Mesothelial cell of epicardium (in vitro differentiated cells): ENCODE results near the gene THRSP. TPM values are rescaled to one million over a fixed set of nuclear protein-coding genes. Genes with fewer than 3 reads are reported as not detected.
A peak's percentile ranks its signal among the peaks of the same experiment; 100 is the strongest.

Experiments used
- DNase-seq, 2 experiments: peaks; one replicate each; pipeline ENCODE4 v3.0.0; 2021; ENCODE audit warnings: low spot score in 2 of 2; ENCODE audit not compliant: unreplicated experiment in 2 of 2
- H3K27ac Mint-ChIP-seq: 2 replicates; pipeline ENCODE4 v1.8.0; 2021; ENCODE audit warnings: mixed read lengths
- H3K27me3 Mint-ChIP-seq: 2 replicates; pipeline ENCODE4 v1.8.0; 2021; ENCODE audit warnings: low read depth, mixed read lengths
- H3K36me3 Mint-ChIP-seq: 2 replicates; pipeline ENCODE4 v1.8.0; 2021; ENCODE audit warnings: mixed read lengths
- H3K4me1 Mint-ChIP-seq: 2 replicates; pipeline ENCODE4 v1.8.0; 2021; ENCODE audit warnings: mixed read lengths
- H3K4me3 Mint-ChIP-seq: 2 replicates; pipeline ENCODE4 v1.8.0; 2021; ENCODE audit warnings: mild to moderate bottlenecking, moderate library complexity, mixed read lengths
- H3K9me3 Mint-ChIP-seq: 2 replicates; pipeline ENCODE4 v1.8.0; 2021; ENCODE audit warnings: mixed read lengths
- total RNA-seq: library from RNA; stranded (reverse); gene quantifications from 3 replicates; pipeline ENCODE4 v1.2.1, GENCODE V29; 2021
- TF ChIP-seq, protein P1 (sequence below): fragments of 200-600 bp; sonication (generic); IDR thresholded peaks from one replicate; pipeline ENCODE4 v1.5.0; 2021; ENCODE audit warnings: antibody characterized with exemption; ENCODE audit not compliant: unreplicated experiment

THRSP gene
- total RNA-seq, 1 donor from 2014 or later: 0.31 TPM

DNA sequence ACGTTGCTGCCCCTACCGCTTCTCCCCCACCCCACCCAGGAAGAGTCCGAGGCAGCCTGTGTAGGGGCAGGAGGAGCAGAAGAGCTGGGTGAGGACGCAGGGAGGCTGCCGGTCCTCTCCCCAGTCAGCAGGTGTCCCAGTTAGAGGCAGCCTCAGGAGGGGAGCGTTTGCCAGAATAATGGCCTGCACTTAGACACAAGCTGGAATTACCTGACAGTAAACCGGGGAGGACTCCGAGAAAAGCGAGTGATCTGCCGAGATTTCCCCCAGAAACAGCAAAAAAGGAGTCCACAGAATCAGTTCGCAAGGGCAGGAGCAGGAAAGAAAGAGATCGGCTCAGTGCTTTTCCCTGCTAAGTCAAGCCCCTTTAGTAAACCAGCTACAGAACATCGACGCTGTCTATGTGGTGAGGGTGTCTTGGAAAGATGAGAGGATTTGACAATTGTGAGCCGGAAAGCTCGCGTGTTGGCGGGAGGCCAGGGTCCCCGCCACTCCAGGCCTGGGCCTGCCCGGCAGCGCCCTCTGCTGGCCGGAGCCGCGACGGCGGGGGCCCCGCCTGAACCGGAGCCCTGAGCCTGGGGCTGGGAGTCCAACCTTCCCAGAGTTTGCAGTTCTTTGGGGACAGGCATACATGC is 17.7 kb upstream of the THRSP start:
- Mint-ChIP-seq H3K4me1 (peaks cover 19% of the 10 kb centered on the region), H3K27me3 (no peaks in the 10 kb centered on the region), H3K27ac (peak overlapping the region; percentile 65), H3K4me3 (peak overlapping the region; percentile 52), H3K9me3 (peaks cover 3% of the 10 kb centered on the region), H3K36me3 (no peaks in the 10 kb centered on the region)
- TF ChIP-seq, protein P1, sequence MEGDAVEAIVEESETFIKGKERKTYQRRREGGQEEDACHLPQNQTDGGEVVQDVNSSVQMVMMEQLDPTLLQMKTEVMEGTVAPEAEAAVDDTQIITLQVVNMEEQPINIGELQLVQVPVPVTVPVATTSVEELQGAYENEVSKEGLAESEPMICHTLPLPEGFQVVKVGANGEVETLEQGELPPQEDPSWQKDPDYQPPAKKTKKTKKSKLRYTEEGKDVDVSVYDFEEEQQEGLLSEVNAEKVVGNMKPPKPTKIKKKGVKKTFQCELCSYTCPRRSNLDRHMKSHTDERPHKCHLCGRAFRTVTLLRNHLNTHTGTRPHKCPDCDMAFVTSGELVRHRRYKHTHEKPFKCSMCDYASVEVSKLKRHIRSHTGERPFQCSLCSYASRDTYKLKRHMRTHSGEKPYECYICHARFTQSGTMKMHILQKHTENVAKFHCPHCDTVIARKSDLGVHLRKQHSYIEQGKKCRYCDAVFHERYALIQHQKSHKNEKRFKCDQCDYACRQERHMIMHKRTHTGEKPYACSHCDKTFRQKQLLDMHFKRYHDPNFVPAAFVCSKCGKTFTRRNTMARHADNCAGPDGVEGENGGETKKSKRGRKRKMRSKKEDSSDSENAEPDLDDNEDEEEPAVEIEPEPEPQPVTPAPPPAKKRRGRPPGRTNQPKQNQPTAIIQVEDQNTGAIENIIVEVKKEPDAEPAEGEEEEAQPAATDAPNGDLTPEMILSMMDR: peak; percentile 99
- peak; percentile 86 to 97 for DNase-seq

DNA sequence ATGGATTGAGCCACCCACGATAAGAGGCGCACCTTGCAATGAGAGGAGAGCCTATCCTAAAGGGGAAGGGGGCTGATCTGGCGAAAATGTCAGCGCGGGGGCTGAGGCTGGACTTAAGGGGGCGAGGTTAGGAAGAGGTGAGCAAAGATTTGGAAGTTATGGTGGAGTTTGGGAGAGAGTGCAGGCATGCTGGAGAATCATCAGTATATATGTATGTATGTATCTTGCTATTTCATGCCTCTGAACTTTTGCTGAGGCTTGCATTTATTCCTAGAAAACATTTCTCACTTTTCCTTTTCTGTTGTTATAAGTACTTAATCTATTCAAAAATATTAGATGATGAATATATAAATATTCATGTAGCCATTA is 17.2 kb upstream of the THRSP start:
- TF ChIP-seq, protein P1: peak; percentile 71
- no peaks in the 10 kb centered on the region for H3K36me3 Mint-ChIP-seq
- no peak overlapping the region for H3K27ac Mint-ChIP-seq
- peaks cover 3% of the 10 kb centered on the region for H3K9me3 Mint-ChIP-seq
- DNase-seq: no peak
- no peaks in the 10 kb centered on the region for H3K27me3 Mint-ChIP-seq
- peaks cover 23% of the 10 kb centered on the region for H3K4me1 Mint-ChIP-seq
- peak overlapping the region; percentile 52 for H3K4me3 Mint-ChIP-seq

DNA sequence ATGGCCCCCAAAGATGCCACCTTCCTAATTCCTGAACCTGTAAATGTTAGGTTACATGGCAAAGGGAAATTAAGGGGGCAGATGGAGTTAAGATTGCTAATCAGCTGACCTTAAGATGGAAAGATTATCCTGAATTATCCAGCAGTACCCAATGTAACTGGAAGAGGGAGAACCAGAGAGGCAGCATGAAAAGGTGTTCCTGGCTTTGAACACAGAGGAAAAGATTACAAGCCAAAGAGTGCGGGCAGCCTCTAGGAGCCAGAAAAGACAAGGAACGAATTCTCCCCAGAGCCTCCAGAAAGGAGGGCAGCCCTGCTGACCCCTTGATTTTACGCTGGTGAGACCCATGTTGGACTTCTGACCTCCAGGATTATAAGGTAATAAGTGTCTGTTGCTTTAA is 15.1 kb upstream of the THRSP start:
- TF ChIP-seq, protein P1: no peak
- H3K27me3 Mint-ChIP-seq: no peaks in the 10 kb centered on the region
- no peak overlapping the region for H3K27ac Mint-ChIP-seq
- H3K36me3 Mint-ChIP-seq: no peaks in the 10 kb centered on the region
- peaks cover 21% of the 10 kb centered on the region for H3K4me1 Mint-ChIP-seq
- DNase-seq: no peak
- peaks cover 3% of the 10 kb centered on the region for H3K9me3 Mint-ChIP-seq
- H3K4me3 Mint-ChIP-seq: no peak overlapping the region

DNA sequence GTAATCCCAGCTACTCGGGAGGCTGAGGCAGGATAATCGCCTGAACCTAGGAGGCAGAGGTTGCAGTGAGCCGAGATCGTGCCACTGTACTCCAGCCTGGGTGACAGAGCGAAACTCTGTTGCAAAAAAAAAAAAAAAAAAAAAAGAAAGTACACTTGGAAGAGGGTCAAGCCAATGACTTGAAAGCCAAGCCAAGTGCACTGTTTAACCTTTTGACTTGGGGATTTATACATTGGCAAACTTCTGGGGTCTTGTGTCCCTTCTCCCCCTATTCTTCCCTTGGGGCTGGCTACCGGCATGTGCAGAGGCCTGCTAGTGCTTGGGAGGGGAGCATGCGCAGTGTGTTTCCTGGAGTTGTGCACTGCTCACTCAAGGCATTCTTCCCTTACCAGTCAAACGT is 14.3 kb upstream of the THRSP start:
- peaks cover 2% of the 10 kb centered on the region for H3K9me3 Mint-ChIP-seq
- no peaks in the 10 kb centered on the region for H3K27me3 Mint-ChIP-seq
- TF ChIP-seq, protein P1: no peak

GRCh38 chr11:78050964-78051831 is 12.5 kb upstream of the THRSP start:
- Mint-ChIP-seq H3K4me1 (peaks cover 12% of the 10 kb centered on the region), H3K27ac (peak overlapping the region; percentile 80), H3K27me3 (no peaks in the 10 kb centered on the region), H3K9me3 (no peaks in the 10 kb centered on the region), H3K4me3 (no peak overlapping the region), H3K36me3 (no peaks in the 10 kb centered on the region)
- no peak for DNase-seq
- TF ChIP-seq, protein P1: no peak

More for the DNA sequence above, 14.3 kb upstream of the THRSP start:
- peaks cover 21% of the 10 kb centered on the region for H3K4me1 Mint-ChIP-seq
- H3K36me3 Mint-ChIP-seq: no peaks in the 10 kb centered on the region
- H3K4me3 Mint-ChIP-seq: no peak overlapping the region
- no peak for DNase-seq
- H3K27ac Mint-ChIP-seq: no peak overlapping the region
